ENCODE data around the gene NFATC2IP.
A peak's percentile ranks its signal among the peaks of the same experiment; 100 is the strongest.
"Not testable (repeated sequence)": the region's sequence is repeated elsewhere in the genome, so short reads cannot be mapped to it uniquely, and the experiment has no call there.

NFATC2IP gene

GRCh38 chr16:28974007-28974436 lies 23.3 kb downstream of the NFATC2IP start:
- no peak for DNase-seq (ENCODE audit: low read depth)

GRCh38 chr16:28974437-28975157 lies 23.9 kb downstream of the NFATC2IP start, which contains the start of gene SPNS1:
SPNS1 (plus strand) TSS chr16:28974778; CDS start chr16:28975152, 374 bp downstream.
- DNase-seq (ENCODE audit: low read depth), result peak; percentile 88

DNA sequence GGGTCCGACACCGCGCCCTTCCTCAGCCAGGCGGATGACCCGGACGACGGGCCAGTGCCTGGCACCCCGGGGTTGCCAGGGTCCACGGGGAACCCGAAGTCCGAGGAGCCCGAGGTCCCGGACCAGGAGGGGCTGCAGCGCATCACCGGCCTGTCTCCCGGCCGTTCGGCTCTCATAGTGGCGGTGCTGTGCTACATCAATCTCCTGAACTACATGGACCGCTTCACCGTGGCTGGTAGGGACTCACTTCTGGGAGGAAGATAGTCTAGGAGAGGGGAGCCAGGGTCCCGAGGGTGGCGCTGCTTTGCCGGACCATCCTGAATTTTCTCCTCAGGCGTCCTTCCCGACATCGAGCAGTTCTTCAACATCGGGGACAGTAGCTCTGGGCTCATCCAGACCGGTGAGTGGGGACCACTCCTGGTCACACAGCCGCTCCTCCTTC lies 24.4 kb downstream of the NFATC2IP start:
- DNase-seq (ENCODE audit: low read depth), result no peak

DNA sequence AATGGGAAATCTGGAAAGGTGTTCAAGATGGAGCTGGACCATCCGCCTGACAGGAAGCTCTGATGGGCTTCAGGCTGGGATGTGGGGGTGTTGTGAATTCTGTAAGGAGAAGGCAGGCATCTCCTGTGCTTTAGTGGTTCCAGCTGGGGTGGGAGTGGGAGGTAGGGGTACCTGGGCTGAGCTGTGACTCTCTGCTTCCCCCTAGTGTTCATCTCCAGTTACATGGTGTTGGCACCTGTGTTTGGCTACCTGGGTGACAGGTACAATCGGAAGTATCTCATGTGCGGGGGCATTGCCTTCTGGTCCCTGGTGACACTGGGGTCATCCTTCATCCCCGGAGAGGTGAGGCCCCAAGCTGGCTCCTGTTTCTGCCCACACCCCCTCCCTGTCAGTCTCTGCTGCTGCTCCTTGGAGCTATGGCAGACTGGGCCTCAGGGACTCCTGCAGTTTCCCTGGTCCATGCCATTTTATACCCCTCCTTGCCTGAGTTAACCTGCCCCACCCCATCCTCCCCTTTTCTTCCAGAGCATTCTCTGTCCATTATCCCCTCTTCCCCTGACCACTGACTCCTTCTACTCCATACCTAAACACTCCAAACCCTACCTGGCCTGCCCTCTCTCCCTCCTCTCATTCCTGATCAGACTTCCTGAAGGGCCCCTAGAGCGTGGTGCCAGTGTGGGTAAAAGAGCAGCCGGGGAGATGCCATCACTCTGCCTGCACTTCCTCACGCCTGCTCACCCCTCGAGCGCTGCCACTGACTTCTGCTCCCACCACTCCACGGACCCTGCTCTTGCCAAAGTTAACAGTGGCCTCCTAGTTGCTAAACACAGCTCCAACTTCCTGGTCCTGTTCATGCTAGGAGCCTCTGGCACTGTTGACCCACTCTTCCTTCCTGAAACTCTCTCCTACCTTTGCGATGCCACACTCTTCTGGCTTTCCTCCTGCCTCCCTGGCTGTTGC lies 27.2 kb downstream of the NFATC2IP start:
- no peak for DNase-seq (ENCODE audit: low read depth)

GRCh38 chr16:28980330-28980729 lies 29.6 kb downstream of the NFATC2IP start:
- not testable (repeated sequence) for DNase-seq (ENCODE audit: low read depth)

DNA sequence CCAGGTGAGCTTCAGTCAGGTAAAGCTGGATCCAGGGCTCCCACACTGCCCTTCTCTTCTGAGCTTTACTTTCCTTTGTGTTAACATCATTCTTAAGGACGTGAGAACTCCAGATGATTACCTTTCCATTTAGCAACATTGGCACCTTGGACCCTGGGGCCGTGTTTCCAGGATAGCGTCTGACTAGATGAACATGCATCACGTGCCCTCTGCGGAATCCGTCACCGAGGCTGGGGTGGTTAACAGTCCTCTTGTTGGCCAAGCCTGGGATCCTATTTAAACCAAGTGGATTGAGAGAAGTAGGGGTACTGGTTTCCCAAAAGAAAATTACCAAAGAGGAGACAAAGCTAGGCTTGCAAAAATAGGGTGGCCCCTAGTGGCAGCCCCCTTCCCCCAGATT lies 30.2 kb downstream of the NFATC2IP start:
- no peak for DNase-seq (ENCODE audit: low read depth)

GRCh38 chr16:28981517-28981916 lies 30.8 kb downstream of the NFATC2IP start:
- no peak for DNase-seq (ENCODE audit: low read depth)

DNA sequence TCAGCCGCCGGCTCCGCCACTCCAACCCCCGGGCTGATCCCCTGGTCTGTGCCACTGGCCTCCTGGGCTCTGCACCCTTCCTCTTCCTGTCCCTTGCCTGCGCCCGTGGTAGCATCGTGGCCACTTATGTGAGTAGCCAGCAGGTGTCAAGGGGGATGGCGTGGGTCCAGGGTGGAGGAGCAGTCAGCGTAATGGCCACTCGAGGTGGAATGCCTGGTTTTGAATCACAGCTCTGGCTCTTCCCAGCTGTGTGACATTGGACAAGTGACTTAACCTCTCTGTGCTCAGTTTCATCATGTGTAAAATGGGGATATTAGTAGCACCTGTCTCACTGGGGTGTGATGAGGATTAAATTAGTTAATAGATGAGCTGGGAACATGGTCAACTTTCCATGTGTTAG lies 31.7 kb downstream of the NFATC2IP start:
- DNase-seq (ENCODE audit: low read depth), result no peak

DNA sequence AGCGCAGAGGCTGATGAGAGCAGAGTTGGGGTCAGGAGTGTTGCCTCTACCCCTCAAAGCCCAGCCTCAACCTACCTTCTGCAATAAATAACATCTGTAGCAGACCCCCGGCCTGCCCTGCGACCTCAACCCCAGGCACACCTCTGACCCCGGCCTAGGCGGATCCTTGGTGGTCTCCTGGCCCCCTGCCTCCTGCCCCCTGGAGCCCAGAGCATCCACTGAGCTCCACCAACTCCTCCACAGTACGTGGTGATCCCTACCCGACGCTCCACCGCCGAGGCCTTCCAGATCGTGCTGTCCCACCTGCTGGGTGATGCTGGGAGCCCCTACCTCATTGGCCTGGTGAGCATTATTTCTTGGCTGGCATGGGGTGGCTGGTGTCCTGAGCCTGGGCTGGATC lies 32.2 kb downstream of the NFATC2IP start:
- DNase-seq (ENCODE audit: low read depth), result no peak

DNA sequence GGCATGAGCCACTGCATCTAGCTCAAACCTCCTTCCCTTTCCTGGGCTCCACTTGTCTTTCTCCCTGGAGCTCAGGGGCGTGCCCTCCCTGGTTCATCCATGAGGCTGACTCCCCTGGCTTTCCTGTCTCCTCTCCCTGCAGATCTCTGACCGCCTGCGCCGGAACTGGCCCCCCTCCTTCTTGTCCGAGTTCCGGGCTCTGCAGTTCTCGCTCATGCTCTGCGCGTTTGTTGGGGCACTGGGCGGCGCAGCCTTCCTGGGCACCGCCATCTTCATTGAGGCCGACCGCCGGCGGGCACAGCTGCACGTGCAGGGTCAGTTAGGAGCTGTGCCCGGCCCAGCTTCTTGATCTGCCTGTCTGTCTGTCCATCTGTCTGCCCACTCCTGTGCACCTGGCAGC lies 32.9 kb downstream of the NFATC2IP start:
- DNase-seq (ENCODE audit: low read depth), result no peak

DNA sequence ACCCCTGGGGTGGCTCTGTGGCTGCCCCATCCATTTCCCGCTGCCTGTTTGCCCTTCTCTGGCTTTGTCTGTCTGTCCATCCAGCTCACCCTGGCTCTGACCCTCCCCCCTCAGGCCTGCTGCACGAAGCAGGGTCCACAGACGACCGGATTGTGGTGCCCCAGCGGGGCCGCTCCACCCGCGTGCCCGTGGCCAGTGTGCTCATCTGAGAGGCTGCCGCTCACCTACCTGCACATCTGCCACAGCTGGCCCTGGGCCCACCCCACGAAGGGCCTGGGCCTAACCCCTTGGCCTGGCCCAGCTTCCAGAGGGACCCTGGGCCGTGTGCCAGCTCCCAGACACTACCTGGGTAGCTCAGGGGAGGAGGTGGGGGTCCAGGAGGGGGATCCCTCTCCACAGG lies 33.4 kb downstream of the NFATC2IP start:
- no peak for DNase-seq (ENCODE audit: low read depth)

GRCh38 chr16:28984619-28985135 lies 33.9 kb downstream of the NFATC2IP start, which contains the start of gene LAT:
LAT (plus strand) TSS chr16:28985052; CDS start chr16:28985418, 366 bp downstream.
- peak; percentile 54 for DNase-seq (ENCODE audit: low read depth)

DNA sequence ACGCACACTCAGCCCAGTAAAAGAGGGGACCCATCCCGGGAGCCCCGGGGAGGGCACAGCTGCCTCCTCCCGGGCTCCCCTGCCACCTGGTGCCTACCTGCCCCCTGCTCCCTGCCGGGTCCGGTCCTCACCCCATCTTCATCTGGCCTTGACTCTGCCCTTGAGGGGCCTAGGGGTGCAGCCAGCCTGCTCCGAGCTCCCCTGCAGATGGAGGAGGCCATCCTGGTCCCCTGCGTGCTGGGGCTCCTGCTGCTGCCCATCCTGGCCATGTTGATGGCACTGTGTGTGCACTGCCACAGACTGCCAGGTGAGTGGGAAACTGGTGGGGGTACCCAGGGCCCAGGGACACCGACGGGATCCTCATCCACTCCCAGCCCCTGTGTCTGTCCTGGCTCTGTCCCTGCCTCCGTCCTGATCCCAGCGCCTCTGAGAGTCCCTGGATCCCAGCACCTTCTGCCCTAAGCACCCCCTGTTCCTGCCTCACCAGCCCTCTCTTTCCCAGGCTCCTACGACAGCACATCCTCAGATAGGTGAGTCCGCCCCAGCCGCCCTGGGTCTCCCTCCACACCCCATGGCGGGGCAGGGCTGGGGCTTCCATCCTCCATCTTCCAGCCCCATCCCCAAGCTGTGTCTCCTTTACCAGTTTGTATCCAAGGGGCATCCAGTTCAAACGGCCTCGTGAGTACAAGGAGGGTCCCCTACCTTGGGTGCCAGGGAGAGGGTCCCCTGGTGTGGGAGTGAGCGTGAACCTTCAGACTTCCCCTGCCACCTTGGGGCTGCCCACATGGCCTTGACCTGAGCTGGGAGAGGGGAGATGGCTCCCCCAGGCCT lies 34.7 kb downstream of the NFATC2IP start:
- no peak for DNase-seq (ENCODE audit: low read depth)

- DNase-seq (ENCODE audit: low read depth), result no peak
These were observed 35.3 kb downstream of the NFATC2IP start for GRCh38 chr16:28986046-28986445.

DNA sequence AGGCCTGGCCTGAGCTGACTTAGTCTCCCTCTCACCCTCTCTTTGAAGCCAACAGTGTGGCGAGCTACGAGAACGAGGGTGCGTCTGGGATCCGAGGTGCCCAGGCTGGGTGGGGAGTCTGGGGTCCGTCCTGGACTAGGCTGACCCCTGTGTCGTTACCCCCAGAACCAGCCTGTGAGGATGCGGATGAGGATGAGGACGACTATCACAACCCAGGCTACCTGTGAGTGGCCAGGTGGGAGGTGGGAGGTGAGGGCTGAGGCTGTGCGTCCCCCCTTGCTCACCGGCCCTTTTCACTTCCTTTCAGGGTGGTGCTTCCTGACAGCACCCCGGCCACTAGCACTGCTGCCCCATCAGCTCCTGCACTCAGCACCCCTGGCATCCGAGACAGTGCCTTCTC lies 35.8 kb downstream of the NFATC2IP start:
- no peak for DNase-seq (ENCODE audit: low read depth)

DNA sequence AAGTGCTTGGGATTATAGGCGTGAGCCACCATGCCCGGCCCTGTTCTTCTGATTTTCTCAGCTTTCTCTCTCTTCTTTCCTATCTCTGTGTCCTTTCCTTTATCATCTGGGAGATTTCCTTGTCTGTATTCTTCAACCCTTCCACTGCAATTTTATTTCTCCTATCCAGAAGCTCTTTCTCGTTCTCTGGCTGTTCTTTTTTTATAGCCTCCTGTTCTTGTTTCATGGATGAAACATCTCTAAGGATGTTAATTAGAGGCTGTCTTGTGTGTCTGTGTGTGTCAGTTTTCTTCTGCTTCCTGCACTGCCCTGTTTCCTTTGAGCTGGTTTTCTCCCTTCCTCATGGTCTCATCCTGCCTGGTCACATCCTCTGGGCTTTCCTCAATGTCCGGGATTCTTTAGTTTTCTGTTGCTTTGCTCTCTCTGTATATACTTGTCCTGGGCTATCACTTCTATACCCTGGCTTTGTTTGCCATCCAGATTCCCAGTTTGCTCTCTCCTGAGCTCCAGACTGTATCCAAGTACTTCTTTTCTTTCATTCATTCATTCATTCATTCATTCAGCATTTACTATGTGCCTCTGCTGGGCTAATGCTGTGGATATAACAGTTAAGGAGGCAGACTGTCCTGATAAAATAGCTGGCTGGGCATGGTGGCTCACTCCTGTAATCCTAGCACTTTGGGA lies 36.6 kb downstream of the NFATC2IP start:
- DNase-seq (ENCODE audit: low read depth), result no peak

DNA sequence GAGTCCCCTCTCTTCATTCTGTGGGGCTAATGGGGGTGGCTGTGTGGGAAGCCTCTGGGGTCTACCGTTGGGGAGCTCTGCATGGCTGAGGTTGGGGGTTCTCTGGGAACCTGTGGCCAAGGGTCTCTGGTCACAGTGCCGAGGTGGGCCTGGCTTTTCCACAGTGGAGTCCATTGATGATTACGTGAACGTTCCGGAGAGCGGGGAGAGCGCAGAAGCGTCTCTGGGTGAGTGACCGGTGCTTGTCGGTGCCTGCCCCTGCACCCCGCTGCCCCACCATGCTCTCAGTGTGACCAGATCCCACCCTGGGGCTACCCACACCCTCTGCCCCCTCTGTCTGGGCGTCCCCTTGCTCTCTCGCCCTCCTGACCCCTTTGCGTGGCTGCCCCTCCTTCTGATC lies 38.6 kb downstream of the NFATC2IP start:
- no peak for DNase-seq (ENCODE audit: low read depth)

DNA sequence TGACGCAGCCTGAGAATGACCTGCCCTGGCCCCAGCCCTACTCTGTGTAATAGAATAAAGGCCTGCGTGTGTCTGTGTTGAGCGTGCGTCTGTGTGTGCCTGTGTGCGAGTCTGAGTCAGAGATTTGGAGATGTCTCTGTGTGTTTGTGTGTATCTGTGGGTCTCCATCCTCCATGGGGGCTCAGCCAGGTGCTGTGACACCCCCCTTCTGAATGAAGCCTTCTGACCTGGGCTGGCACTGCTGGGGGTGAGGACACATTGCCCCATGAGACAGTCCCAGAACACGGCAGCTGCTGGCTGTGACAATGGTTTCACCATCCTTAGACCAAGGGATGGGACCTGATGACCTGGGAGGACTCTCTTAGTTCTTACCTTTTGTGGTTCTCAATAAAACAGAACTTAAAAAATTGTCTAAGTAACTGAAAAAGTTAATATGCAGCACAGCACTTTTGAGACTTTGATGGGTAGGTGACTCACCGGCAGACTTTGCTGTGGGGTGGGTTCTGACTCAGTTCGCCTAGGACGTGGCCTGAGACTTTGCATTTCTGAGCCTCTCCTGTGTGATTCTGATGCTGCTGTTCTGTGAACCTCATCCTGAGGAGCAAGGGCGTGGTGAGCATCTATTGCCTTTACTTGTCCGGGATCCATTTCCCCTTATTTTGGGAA lies 39.8 kb downstream of the NFATC2IP start:
- no peak for DNase-seq (ENCODE audit: low read depth)

- DNase-seq (ENCODE audit: low read depth), result no peak
These were observed 41.0 kb downstream of the NFATC2IP start for GRCh38 chr16:28991687-28992086.

GRCh38 chr16:28992496-28992895 lies 41.8 kb downstream of the NFATC2IP start:
- DNase-seq (ENCODE audit: low read depth), result no peak

- DNase-seq (ENCODE audit: low read depth), result no peak
These were observed 48.1 kb downstream of the NFATC2IP start for GRCh38 chr16:28998837-28999236.

Measured in stimulated activated CD8-positive, alpha-beta memory T cell treated with anti-CD3 and anti-CD28 coated beads, Interleukin-7, amount 100 ng/mL, for 24 hours (primary cell).